ENCODE results near the gene NEK3. TPM values are rescaled to one million over a fixed set of nuclear protein-coding genes. Genes with fewer than 3 reads are reported as not detected.

Gene NEK3
- polyA plus RNA-seq, 4 donors: 22.1 to 32.5 (median 27.4) TPM

Other genes starting within 250 kb of the NEK3 start
- 10 to 100 TPM; 15.8 to 19.1 (median 18.3) TPM for gene ATP7B, start 148.1 kb downstream of the NEK3 start, polyA plus RNA-seq (ENCODE audit: insufficient read length in 4 of 4)
- 10 to 100 TPM; 25.5 to 36.3 (median 31.8) TPM for gene ALG11, start 147.2 kb downstream of the NEK3 start, polyA plus RNA-seq (ENCODE audit: insufficient read length in 4 of 4)
- 10 to 100 TPM; 31.7 to 36.7 (median 34.7) TPM for gene UTP14C, start 134.9 kb downstream of the NEK3 start, polyA plus RNA-seq (ENCODE audit: insufficient read length in 4 of 4)
- 1 to 10 TPM; 2.9 to 5.0 (median 3.8) TPM for gene NEK5, start 30.5 kb downstream of the NEK3 start, polyA plus RNA-seq (ENCODE audit: insufficient read length in 4 of 4)
- gene THSD1, start 246.6 kb upstream of the NEK3 start, polyA plus RNA-seq (ENCODE audit: insufficient read length in 4 of 4): 1 to 10 TPM; 7.0 to 8.8 (median 7.3) TPM

Data from right renal pelvis (tissue), 4 donors.